ENCODE results near the gene ADAMTSL3. TPM values are rescaled to one million over a fixed set of nuclear protein-coding genes. Genes with fewer than 3 reads are reported as not detected.
"Not testable (repeated sequence)": the region's sequence is repeated elsewhere in the genome, so short reads cannot be mapped to it uniquely, and the experiment has no call there.

ADAMTSL3 gene
- total RNA-seq, 1 experiment from 2014 or later: under 0.01 TPM

DNA sequence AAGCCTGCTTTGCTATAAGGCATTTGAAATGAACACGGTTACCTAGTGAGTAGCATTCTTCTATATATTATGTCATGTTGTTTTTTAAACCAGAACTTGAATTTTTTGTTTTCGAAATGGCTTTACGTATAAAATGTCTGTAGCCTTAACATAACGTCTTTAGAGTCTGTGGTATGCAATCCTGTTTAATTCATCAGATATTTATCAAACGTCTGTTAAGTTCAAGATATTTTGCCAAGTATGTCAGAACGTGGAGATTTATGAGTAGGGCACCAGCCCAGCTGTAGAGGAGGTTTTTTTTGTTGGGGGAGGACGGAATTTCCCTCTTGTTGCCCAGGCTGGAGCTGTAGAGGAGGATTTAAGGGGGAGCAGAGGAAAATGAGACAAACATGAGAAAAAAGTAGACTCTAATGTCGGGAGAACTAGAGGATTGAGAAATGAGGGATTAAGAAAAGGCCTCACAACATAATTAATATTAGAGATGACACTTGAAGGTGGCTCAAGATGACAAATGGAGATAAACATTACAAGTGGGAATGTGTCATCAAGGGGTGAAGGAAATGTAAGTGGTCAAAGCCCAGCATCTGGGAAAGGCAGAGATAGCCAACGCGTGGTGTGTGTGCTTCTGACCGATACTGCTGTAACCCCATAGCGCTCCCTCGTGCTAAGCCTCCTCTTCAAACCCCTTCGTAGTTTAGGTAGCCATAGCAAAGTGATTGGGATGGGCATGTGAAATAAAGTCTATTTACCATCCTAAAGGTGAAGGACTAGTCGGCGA is 427.7 kb downstream of the ADAMTSL3 start:
- DNase-seq (ENCODE audit: low read depth): no peak

GRCh38 chr15:84082739-84083138 is 428.8 kb downstream of the ADAMTSL3 start:
- DNase-seq (ENCODE audit: low read depth): no peak

DNA sequence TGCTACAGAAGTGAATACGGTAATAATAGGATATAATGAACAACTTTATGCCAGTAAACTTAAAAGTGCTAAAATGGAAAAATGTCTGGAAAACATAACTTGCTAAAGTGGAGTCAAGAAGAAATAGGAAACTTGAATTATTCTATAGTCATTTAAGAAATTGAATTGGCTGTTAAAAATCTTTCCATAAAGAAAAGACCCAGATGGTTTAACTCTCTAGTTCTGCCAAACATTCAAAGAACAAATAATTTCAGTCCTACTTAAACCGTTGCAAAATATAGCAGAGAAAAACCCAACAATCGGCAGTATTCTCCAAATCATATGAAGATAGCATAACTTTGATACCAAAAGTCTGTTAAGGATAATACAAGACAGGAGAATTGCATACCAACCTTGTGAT is 432.1 kb downstream of the ADAMTSL3 start:
- not testable (repeated sequence) for DNase-seq (ENCODE audit: low read depth)

Other genes starting within 250 kb of the ADAMTSL3 start
- gene SH3GL3, start 206.8 kb upstream of the ADAMTSL3 start, total RNA-seq (2014; rRNA removed): not detected in 2 replicates